ENCODE data around the gene NAT8L.

DNA sequence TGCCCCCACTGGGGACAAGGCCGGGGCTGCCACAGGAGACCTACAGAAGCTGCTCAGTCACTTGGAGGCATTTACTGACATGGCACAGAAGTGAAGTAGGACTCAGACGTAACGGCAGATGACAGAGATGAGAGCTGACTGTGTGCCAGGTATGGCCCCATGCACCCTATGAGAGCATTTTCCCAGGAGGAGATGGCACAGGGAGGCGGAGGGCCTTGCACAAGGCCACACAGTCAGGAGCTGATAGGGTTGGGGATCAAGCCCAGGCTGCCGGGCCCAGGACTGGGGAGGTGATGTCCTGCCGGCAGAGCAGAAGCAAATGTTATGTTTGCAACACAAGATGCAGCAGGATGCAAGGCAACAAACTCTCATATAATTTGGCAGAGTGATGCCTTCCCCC is 34.1 kb downstream of the NAT8L start:
- TF ChIP-seq, protein P1, sequence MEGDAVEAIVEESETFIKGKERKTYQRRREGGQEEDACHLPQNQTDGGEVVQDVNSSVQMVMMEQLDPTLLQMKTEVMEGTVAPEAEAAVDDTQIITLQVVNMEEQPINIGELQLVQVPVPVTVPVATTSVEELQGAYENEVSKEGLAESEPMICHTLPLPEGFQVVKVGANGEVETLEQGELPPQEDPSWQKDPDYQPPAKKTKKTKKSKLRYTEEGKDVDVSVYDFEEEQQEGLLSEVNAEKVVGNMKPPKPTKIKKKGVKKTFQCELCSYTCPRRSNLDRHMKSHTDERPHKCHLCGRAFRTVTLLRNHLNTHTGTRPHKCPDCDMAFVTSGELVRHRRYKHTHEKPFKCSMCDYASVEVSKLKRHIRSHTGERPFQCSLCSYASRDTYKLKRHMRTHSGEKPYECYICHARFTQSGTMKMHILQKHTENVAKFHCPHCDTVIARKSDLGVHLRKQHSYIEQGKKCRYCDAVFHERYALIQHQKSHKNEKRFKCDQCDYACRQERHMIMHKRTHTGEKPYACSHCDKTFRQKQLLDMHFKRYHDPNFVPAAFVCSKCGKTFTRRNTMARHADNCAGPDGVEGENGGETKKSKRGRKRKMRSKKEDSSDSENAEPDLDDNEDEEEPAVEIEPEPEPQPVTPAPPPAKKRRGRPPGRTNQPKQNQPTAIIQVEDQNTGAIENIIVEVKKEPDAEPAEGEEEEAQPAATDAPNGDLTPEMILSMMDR (IDR thresholded peaks at IDR 0.05): no peak
- no peak for TF ChIP-seq POLR2A (IDR thresholded peaks at IDR 0.05)

Measured in breast epithelium (tissue), 3 donors.